ENCODE measurements around the gene USP31. TPM values are rescaled to one million over a fixed set of nuclear protein-coding genes. Genes with fewer than 3 reads are reported as not detected.

USP31 gene
- total and polyA plus RNA-seq, 2 experiments from 2014 or later, result 3.3 to 6.4 TPM

- TF ChIP-seq CTCF (IDR thresholded peaks at IDR 0.05; ENCODE audit: poor library complexity) (no peak), EZH2 (IDR thresholded peaks at IDR 0.05; ENCODE audit: borderline replicate concordance) (no peak), EZH2phosphoT487 (IDR thresholded peaks at IDR 0.05; ENCODE audit: low read depth, severe bottlenecking, unreplicated experiment) (no peak)
- no peak overlapping the region for H3K4me3 ChIP-seq
- WGBS (ENCODE audit: low lambda C conversion rate, missing lambda C conversion rate), result 95% methylated on average over 3 of the region's 3 CpGs
- H3K79me2 ChIP-seq, result no peaks in the 10 kb centered on the region
- no peaks in the 10 kb centered on the region for H3K9me3 ChIP-seq (ENCODE audit: low read depth)
- no peaks in the 10 kb centered on the region for H4K20me1 ChIP-seq (ENCODE audit: insufficient read depth, poor library complexity, severe bottlenecking)
- no peaks in the 10 kb centered on the region for H3K36me3 ChIP-seq (replicated peaks; ENCODE audit: insufficient read depth, low read depth)
- H3K27ac ChIP-seq, result no peak overlapping the region
- H3K4me1 ChIP-seq (ENCODE audit: insufficient read depth), result no peaks in the 10 kb centered on the region
- H3K27me3 ChIP-seq, result no peaks in the 10 kb centered on the region
- no peaks in the 10 kb centered on the region for H3K9me2 ChIP-seq (replicated peaks; ENCODE audit: insufficient read depth)
- no peak for DNase-seq (ENCODE audit: low spot score)
- H2AFZ ChIP-seq, result no peak overlapping the region
- H3K4me2 ChIP-seq, result no peak overlapping the region
These were observed 129.2 kb downstream of the USP31 start for GRCh38 chr16:23020084-23020483.

GRCh38 chr16:23016368-23016767 lies 132.9 kb downstream of the USP31 start:
- H3K9me2 ChIP-seq (replicated peaks; ENCODE audit: insufficient read depth), result no peaks in the 10 kb centered on the region
- 55% methylated on average over 1 of the region's 1 CpG for WGBS (ENCODE audit: low lambda C conversion rate, missing lambda C conversion rate)
- DNase-seq (ENCODE audit: low spot score), result no peak

GRCh38 chr16:23015580-23015979 lies 133.7 kb downstream of the USP31 start:
- no peak overlapping the region for H3K4me2 ChIP-seq
- H4K20me1 ChIP-seq (ENCODE audit: insufficient read depth, poor library complexity, severe bottlenecking), result no peaks in the 10 kb centered on the region
- TF ChIP-seq CTCF (IDR thresholded peaks at IDR 0.05; ENCODE audit: poor library complexity), result no peak
- no peak for TF ChIP-seq EZH2phosphoT487 (IDR thresholded peaks at IDR 0.05; ENCODE audit: low read depth, severe bottlenecking, unreplicated experiment)
- TF ChIP-seq EZH2 (IDR thresholded peaks at IDR 0.05; ENCODE audit: borderline replicate concordance), result no peak
- H3K9me2 ChIP-seq (replicated peaks; ENCODE audit: insufficient read depth), result no peaks in the 10 kb centered on the region
- no peaks in the 10 kb centered on the region for H3K79me2 ChIP-seq
- H3K4me1 ChIP-seq (ENCODE audit: insufficient read depth), result no peaks in the 10 kb centered on the region
- H3K9me3 ChIP-seq (ENCODE audit: low read depth), result no peaks in the 10 kb centered on the region
- no peak for DNase-seq (ENCODE audit: low spot score)
- 73% methylated on average over 2 of the region's 2 CpGs for WGBS (ENCODE audit: low lambda C conversion rate, missing lambda C conversion rate)
- H3K4me3 ChIP-seq, result no peak overlapping the region
- H3K36me3 ChIP-seq (replicated peaks; ENCODE audit: insufficient read depth, low read depth), result no peaks in the 10 kb centered on the region
- no peak overlapping the region for H3K27ac ChIP-seq
- no peaks in the 10 kb centered on the region for H3K27me3 ChIP-seq
- no peak overlapping the region for H2AFZ ChIP-seq

More at GRCh38 chr16:23016368-23016767, 132.9 kb downstream of the USP31 start:
- Histone ChIP-seq H4K20me1 (ENCODE audit: insufficient read depth, poor library complexity, severe bottlenecking) (no peaks in the 10 kb centered on the region), H3K4me3 (no peak overlapping the region), H3K36me3 (replicated peaks; ENCODE audit: insufficient read depth, low read depth) (no peaks in the 10 kb centered on the region), H3K79me2 (no peaks in the 10 kb centered on the region), H3K4me1 (ENCODE audit: insufficient read depth) (no peaks in the 10 kb centered on the region), H3K27ac (no peak overlapping the region), H3K9me3 (ENCODE audit: low read depth) (no peaks in the 10 kb centered on the region), H3K4me2 (no peak overlapping the region), H3K27me3 (no peaks in the 10 kb centered on the region), H2AFZ (no peak overlapping the region)
- TF ChIP-seq EZH2 (IDR thresholded peaks at IDR 0.05; ENCODE audit: borderline replicate concordance), result no peak
- no peak for TF ChIP-seq EZH2phosphoT487 (IDR thresholded peaks at IDR 0.05; ENCODE audit: low read depth, severe bottlenecking, unreplicated experiment)
- TF ChIP-seq CTCF (IDR thresholded peaks at IDR 0.05; ENCODE audit: poor library complexity), result no peak

GRCh38 chr16:23014592-23014991 lies 134.7 kb downstream of the USP31 start:
- no peak for DNase-seq (ENCODE audit: low spot score)
- Histone ChIP-seq H3K27me3 (no peaks in the 10 kb centered on the region), H4K20me1 (ENCODE audit: insufficient read depth, poor library complexity, severe bottlenecking) (no peaks in the 10 kb centered on the region), H3K27ac (no peak overlapping the region), H3K4me3 (no peak overlapping the region), H3K79me2 (no peaks in the 10 kb centered on the region), H3K9me2 (replicated peaks; ENCODE audit: insufficient read depth) (no peaks in the 10 kb centered on the region), H3K4me1 (ENCODE audit: insufficient read depth) (no peaks in the 10 kb centered on the region), H3K36me3 (replicated peaks; ENCODE audit: insufficient read depth, low read depth) (no peaks in the 10 kb centered on the region), H3K4me2 (no peak overlapping the region), H2AFZ (no peak overlapping the region), H3K9me3 (ENCODE audit: low read depth) (no peaks in the 10 kb centered on the region)
- WGBS (ENCODE audit: low lambda C conversion rate, missing lambda C conversion rate), result 73% methylated on average over 2 of the region's 2 CpGs
- no peak for TF ChIP-seq EZH2phosphoT487 (IDR thresholded peaks at IDR 0.05; ENCODE audit: low read depth, severe bottlenecking, unreplicated experiment)
- no peak for TF ChIP-seq CTCF (IDR thresholded peaks at IDR 0.05; ENCODE audit: poor library complexity)
- no peak for TF ChIP-seq EZH2 (IDR thresholded peaks at IDR 0.05; ENCODE audit: borderline replicate concordance)

Measured in hepatocyte (in vitro differentiated cells).